Measurements from ENCODE around the gene JPH3. TPM values are rescaled to one million over a fixed set of nuclear protein-coding genes. Genes with fewer than 3 reads are reported as not detected.
A peak's percentile ranks its signal among the peaks of the same experiment; 100 is the strongest.

JPH3 gene
- total and polyA plus RNA-seq, 10 of the 15 experiments (the other 5 are each of a cell fraction or from before 2014, with no cell fraction given) = 0.05 TPM; not detected in 9

DNA sequence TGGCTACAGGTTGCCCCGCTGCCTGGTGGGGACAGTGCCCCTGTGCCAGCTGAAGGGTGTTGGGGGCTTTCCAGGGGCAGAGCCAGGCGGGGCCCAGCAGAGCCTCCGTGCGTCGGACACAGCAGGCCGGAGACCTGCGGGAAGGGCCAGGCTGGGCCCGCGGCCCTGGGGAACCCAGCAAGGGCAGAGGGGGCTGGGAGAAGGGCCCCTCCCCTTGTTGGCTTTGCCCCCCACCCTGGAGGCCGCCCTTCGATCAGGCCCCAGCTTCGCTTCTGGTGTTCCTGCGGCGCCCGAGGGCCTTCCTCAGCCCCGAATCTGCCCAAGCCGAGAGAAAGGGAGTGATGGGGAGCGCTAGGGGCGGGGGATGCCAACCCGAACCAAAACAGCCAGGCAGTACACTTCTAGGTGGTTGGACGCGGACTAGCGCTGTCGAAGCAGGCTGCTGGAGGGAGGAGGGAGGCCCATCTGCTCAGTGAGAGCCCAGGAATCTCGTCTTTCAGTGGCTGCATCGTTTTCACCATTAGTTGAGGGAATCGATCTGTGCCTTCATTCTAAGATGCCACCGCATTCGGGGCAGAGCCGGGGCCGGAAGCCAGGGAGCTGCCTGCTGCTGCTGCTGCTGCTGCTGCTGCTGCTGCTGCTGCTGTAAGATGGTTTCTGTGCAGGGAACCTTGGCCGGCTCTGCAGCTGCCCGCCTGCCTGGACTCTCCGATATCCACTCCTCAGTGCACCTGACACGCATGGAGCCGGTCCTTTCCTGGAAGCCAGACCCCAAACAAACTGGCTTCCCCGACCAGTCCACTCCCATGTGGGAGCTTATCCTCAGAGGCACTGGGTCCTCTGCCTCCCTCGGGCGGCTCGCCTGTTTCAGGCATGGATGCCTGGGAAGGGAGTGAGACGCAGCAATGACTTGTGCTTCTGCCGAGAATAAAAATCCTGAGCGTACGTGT, 1.7 kb downstream of the JPH3 start:
- Histone ChIP-seq H3K36me3 (ENCODE audit: control insufficient read depth in 2 of 2, insufficient read depth in 2 of 2, low read length in 1 of 2) (no peaks in the 10 kb centered on the region), H2AFZ (ENCODE audit: control insufficient read depth, low read depth, low read length) (no peak overlapping the region), H3K4me3 (no peak overlapping the region), H4K20me1 (ENCODE audit: control insufficient read depth, insufficient read depth) (no peaks in the 10 kb centered on the region), H3K27ac (ENCODE audit: control insufficient read depth, insufficient read depth) (no peak overlapping the region), H3K79me2 (ENCODE audit: control insufficient read depth, insufficient read depth, low read length) (no peaks in the 10 kb centered on the region), H3K9me3 (replicated peaks; ENCODE audit: control insufficient read depth, insufficient read depth, low read length) (no peaks in the 10 kb centered on the region), H3K4me2 (ENCODE audit: control insufficient read depth, insufficient read depth) (no peak overlapping the region), H3K9ac (ENCODE audit: control insufficient read depth, insufficient read depth, low read length) (no peak overlapping the region), H3K27me3 (replicated peaks in 1 of 2; ENCODE audit: control insufficient read depth in 2 of 2, insufficient read depth in 2 of 2, low read length in 1 of 2) (peaks cover 8% of the 10 kb centered on the region in 2 experiments), H3K4me1 (ENCODE audit: control insufficient read depth, insufficient read depth, low read length) (no peaks in the 10 kb centered on the region)
- POLR2A ChIA-PET = no interaction called here
- CTCF ChIA-PET = no interaction called here
- DNase-seq (ENCODE audit: low read depth, low spot score) = no peak
- WGBS (ENCODE audit: insufficient coverage, insufficient replicate concordance, low lambda C conversion rate, missing lambda C conversion rate) = 28% methylated on average over 38 of the region's 44 CpGs
- RAD21 ChIA-PET (ENCODE audit: unreplicated experiment) = no interaction called here
- no peak for FAIRE-seq
- no peak for ATAC-seq
- no TSS peak for BruUV-seq (replicated peaks)
- intact Hi-C loops (cut with micrococcal nuclease; ENCODE audit: unreplicated experiment) (no loop called here), in situ Hi-C loops (cut with MboI) (no loop called here)
- TF ChIP-seq SUZ12 (IDR thresholded peaks at IDR 0.05; ENCODE audit: unreplicated experiment) (peak; percentile 45), SPI1 (IDR thresholded peaks at IDR 0.05; ENCODE audit: borderline replicate concordance, insufficient read depth, low read depth, low read length) (no peak), USF2 (IDR thresholded peaks at IDR 0.05; ENCODE audit: borderline replicate concordance, low read depth, low read length) (no peak), NRF1 (conservative IDR thresholded peaks at IDR 0.05; ENCODE audit: low read depth, low read length) (no peak)
- SMC1A ChIA-PET (ENCODE audit: uncharacterized antibody, unreplicated experiment) = no interaction called here

DNA sequence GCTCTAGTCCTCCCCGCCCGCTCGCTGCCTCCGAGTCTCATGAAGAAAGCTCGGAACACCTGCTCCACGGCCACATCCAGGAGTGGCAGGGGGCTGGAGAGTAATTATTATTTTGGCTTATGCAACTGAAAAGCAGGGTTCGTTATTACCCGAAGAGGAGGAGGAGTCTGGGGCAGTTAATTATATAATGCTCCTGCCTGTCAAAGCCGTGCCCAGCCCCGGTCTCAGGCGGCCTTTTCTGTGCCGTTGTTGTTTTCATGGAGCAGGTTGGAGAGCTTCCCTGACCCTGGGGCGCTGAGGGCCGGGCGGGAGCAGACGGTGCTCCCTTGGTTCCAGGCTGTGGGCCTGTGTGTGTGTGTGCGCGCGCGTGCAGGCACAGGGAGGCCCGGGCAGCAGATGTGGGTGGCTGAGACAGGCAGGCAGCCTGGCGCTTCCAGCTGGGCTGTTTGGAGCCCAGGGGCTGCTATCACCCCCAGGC, 2.4 kb downstream of the JPH3 start:
- ChIA-PET CTCF (no interaction called here), RAD21 (ENCODE audit: unreplicated experiment) (no interaction called here)
- TF ChIP-seq STAT3 (IDR thresholded peaks at IDR 0.05; ENCODE audit: low read depth, low read length) (no peak), EP300 (IDR thresholded peaks at IDR 0.05; ENCODE audit: borderline replicate concordance in 1 of 2, control insufficient read depth in 1 of 2, low read depth in 2 of 2, low read length in 2 of 2) (no peak), SMC3 (IDR thresholded peaks at IDR 0.05; ENCODE audit: borderline replicate concordance, low read length) (no peak), ZBTB11 (CRISPR knock-in tag; IDR thresholded peaks at IDR 0.05) (no peak), PAX8 (IDR thresholded peaks at IDR 0.05) (no peak)
- TF ChIP-seq, protein P1, sequence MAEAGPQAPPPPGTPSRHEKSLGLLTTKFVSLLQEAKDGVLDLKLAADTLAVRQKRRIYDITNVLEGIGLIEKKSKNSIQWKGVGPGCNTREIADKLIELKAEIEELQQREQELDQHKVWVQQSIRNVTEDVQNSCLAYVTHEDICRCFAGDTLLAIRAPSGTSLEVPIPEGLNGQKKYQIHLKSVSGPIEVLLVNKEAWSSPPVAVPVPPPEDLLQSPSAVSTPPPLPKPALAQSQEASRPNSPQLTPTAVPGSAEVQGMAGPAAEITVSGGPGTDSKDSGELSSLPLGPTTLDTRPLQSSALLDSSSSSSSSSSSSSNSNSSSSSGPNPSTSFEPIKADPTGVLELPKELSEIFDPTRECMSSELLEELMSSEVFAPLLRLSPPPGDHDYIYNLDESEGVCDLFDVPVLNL (IDR thresholded peaks at IDR 0.05; ENCODE audit: low read depth, low read length) = no peak

More for the DNA sequence above, 2.4 kb downstream of the JPH3 start:
- ChIA-PET SMC1A (ENCODE audit: uncharacterized antibody, unreplicated experiment) (no interaction called here), POLR2A (no interaction called here)
- Histone ChIP-seq H3K9ac (ENCODE audit: control insufficient read depth, insufficient read depth, low read length) (no peak overlapping the region), H3K27me3 (replicated peaks in 1 of 2; ENCODE audit: control insufficient read depth in 2 of 2, insufficient read depth in 2 of 2, low read length in 1 of 2) (peaks cover 8% of the 10 kb centered on the region in 2 experiments), H3K79me2 (ENCODE audit: control insufficient read depth, insufficient read depth, low read length) (no peaks in the 10 kb centered on the region), H3K4me2 (ENCODE audit: control insufficient read depth, insufficient read depth) (no peak overlapping the region), H3K4me1 (ENCODE audit: control insufficient read depth, insufficient read depth, low read length) (no peaks in the 10 kb centered on the region), H3K36me3 (ENCODE audit: control insufficient read depth in 2 of 2, insufficient read depth in 2 of 2, low read length in 1 of 2) (no peaks in the 10 kb centered on the region), H3K27ac (ENCODE audit: control insufficient read depth, insufficient read depth) (no peak overlapping the region), H4K20me1 (ENCODE audit: control insufficient read depth, insufficient read depth) (no peaks in the 10 kb centered on the region), H2AFZ (ENCODE audit: control insufficient read depth, low read depth, low read length) (no peak overlapping the region), H3K9me3 (replicated peaks; ENCODE audit: control insufficient read depth, insufficient read depth, low read length) (no peaks in the 10 kb centered on the region), H3K4me3 (no peak overlapping the region)
- intact Hi-C loops (cut with micrococcal nuclease; ENCODE audit: unreplicated experiment) = no loop called here
- no peak for FAIRE-seq
- no peak for DNase-seq (ENCODE audit: low read depth, low spot score)
- WGBS (ENCODE audit: insufficient coverage, insufficient replicate concordance, low lambda C conversion rate, missing lambda C conversion rate) = 39% methylated on average over 22 of the region's 22 CpGs
- BruUV-seq (replicated peaks) = no TSS peak
- in situ Hi-C loops (cut with MboI) = no loop called here
- ATAC-seq = no peak

All from GM12878 (cell line).